GM19043 (cell line): ENCODE results near the gene RRP1.
"Not testable (repeated sequence)": the region's sequence is repeated elsewhere in the genome, so short reads cannot be mapped to it uniquely, and the experiment has no call there.

Experiments
- ATAC-seq: cut with Tn5 transposase; IDR thresholded peaks from one replicate; pipeline ENCODE4 v1.9.1; 2021; ENCODE audit warnings: low read depth; ENCODE audit not compliant: unreplicated experiment

Gene RRP1

GRCh38 chr21:43832158-43832550 lies 42.8 kb downstream of the RRP1 start:
- ATAC-seq: no peak

GRCh38 chr21:43832648-43833047 lies 43.3 kb downstream of the RRP1 start:
- no peak for ATAC-seq

GRCh38 chr21:43834146-43834905 lies 44.9 kb downstream of the RRP1 start:
- ATAC-seq: no peak

GRCh38 chr21:43835050-43835449 lies 45.7 kb downstream of the RRP1 start:
- no peak for ATAC-seq

GRCh38 chr21:43835861-43836260 lies 46.5 kb downstream of the RRP1 start:
- no peak for ATAC-seq

- ATAC-seq: no peak
These were observed 47.2 kb downstream of the RRP1 start for GRCh38 chr21:43836616-43837015.

GRCh38 chr21:43840259-43840658 lies 50.9 kb downstream of the RRP1 start:
- ATAC-seq: no peak

GRCh38 chr21:43842742-43843141 lies 53.4 kb downstream of the RRP1 start:
- no peak for ATAC-seq

- not testable (repeated sequence) for ATAC-seq
These were observed 55.5 kb downstream of the RRP1 start for GRCh38 chr21:43844906-43845305.

GRCh38 chr21:43845386-43845785 lies 56.0 kb downstream of the RRP1 start:
- ATAC-seq: no peak

- no peak for ATAC-seq
These were observed 57.1 kb downstream of the RRP1 start for GRCh38 chr21:43846430-43846829.

- no peak for ATAC-seq
These were observed 57.9 kb downstream of the RRP1 start for GRCh38 chr21:43847301-43847700.

GRCh38 chr21:43848771-43849170 lies 59.4 kb downstream of the RRP1 start:
- no peak for ATAC-seq

GRCh38 chr21:43849532-43850299 lies 60.3 kb downstream of the RRP1 start:
- no peak for ATAC-seq

GRCh38 chr21:43850728-43851295 lies 61.4 kb downstream of the RRP1 start:
- no peak for ATAC-seq

GRCh38 chr21:43851593-43851992 lies 62.2 kb downstream of the RRP1 start:
- no peak for ATAC-seq

GRCh38 chr21:43853851-43854772 lies 64.7 kb downstream of the RRP1 start:
- ATAC-seq: no peak
